ENCODE results near the gene ALDH1L2.

The ALDH1L2 gene

GRCh38 chr12:105083031-105083430 is 1.2 kb downstream of the ALDH1L2 start:
- DNase-seq: no peak

GRCh38 chr12:105078712-105079570 is 5.3 kb downstream of the ALDH1L2 start:
- no peak for DNase-seq

GRCh38 chr12:105077435-105077834 is 6.8 kb downstream of the ALDH1L2 start:
- no peak for DNase-seq

- no peak for DNase-seq
Observed at GRCh38 chr12:105076913-105077312, 7.3 kb downstream of the ALDH1L2 start.

- no peak for DNase-seq
Observed at GRCh38 chr12:105076098-105076497, 8.2 kb downstream of the ALDH1L2 start.

GRCh38 chr12:105072888-105073488 is 11.3 kb downstream of the ALDH1L2 start:
- no peak for DNase-seq

GRCh38 chr12:105071981-105072380 is 12.3 kb downstream of the ALDH1L2 start:
- no peak for DNase-seq

- no peak for DNase-seq
Observed at GRCh38 chr12:105069936-105070702, 14.1 kb downstream of the ALDH1L2 start.

- DNase-seq: no peak
Observed at GRCh38 chr12:105067511-105068031, 16.7 kb downstream of the ALDH1L2 start.

- no peak for DNase-seq
Observed at GRCh38 chr12:105064564-105065178, 19.6 kb downstream of the ALDH1L2 start.

- DNase-seq: no peak
Observed at GRCh38 chr12:105060715-105061378, 23.4 kb downstream of the ALDH1L2 start.

GRCh38 chr12:105057174-105057573 is 27.1 kb downstream of the ALDH1L2 start:
- DNase-seq: no peak

- peak; percentile 62 for DNase-seq
Observed at GRCh38 chr12:105053116-105053572, 31.1 kb downstream of the ALDH1L2 start.

- no peak for DNase-seq
Observed at GRCh38 chr12:105051981-105052380, 32.3 kb downstream of the ALDH1L2 start.

- DNase-seq: no peak
Observed at GRCh38 chr12:105048315-105048714, 35.9 kb downstream of the ALDH1L2 start.

- no peak for DNase-seq
Observed at GRCh38 chr12:105047308-105047707, 37.0 kb downstream of the ALDH1L2 start.

- DNase-seq: no peak
Observed at GRCh38 chr12:105041186-105041585, 43.1 kb downstream of the ALDH1L2 start.

GRCh38 chr12:105040476-105040875 is 43.8 kb downstream of the ALDH1L2 start:
- DNase-seq: no peak

- peak; percentile 11 for DNase-seq
Observed at GRCh38 chr12:105036937-105037649, 47.2 kb downstream of the ALDH1L2 start.

- DNase-seq: no peak
Observed at GRCh38 chr12:105033851-105034250, 50.4 kb downstream of the ALDH1L2 start.

- no peak for DNase-seq
Observed at GRCh38 chr12:105032703-105033357, 51.4 kb downstream of the ALDH1L2 start.

Measured in central memory CD4-positive, alpha-beta T cell (primary cell).